Memory B cell (primary cell): ENCODE measurements around the gene FCHSD2.

ENCODE experiments used
- ATAC-seq: fragments of 150-1000 bp; cut with Tn5 transposase; 2 replicates; pipeline ENCODE4 v1.10.0; 2021; ENCODE audit warnings: low read depth, mild to moderate bottlenecking, moderate library complexity
- DNase-seq, 2 donors: peaks; one replicate each; pipeline ENCODE4 v3.0.0; 2022; ENCODE audit warnings: low spot score in 2 of 2
- H3K27ac Mint-ChIP-seq: one replicate; pipeline ENCODE4 v1.8.0; 2022; ENCODE audit warnings: mild to moderate bottlenecking, moderate library complexity, mixed read lengths
- H3K27me3 Mint-ChIP-seq: one replicate; pipeline ENCODE4 v1.8.0; 2022; ENCODE audit warnings: mixed read lengths
- H3K36me3 Mint-ChIP-seq: one replicate; pipeline ENCODE4 v1.8.0; 2022; ENCODE audit warnings: mild to moderate bottlenecking, mixed read lengths
- H3K4me1 Mint-ChIP-seq: one replicate; pipeline ENCODE4 v1.8.0; 2022; ENCODE audit warnings: mixed read lengths
- H3K4me3 Mint-ChIP-seq: one replicate; pipeline ENCODE4 v1.8.0; 2022; ENCODE audit warnings: mild to moderate bottlenecking, moderate library complexity, mixed read lengths
- H3K9me3 Mint-ChIP-seq: one replicate; pipeline ENCODE4 v1.8.0; 2022; ENCODE audit warnings: mixed read lengths

The FCHSD2 gene

DNA sequence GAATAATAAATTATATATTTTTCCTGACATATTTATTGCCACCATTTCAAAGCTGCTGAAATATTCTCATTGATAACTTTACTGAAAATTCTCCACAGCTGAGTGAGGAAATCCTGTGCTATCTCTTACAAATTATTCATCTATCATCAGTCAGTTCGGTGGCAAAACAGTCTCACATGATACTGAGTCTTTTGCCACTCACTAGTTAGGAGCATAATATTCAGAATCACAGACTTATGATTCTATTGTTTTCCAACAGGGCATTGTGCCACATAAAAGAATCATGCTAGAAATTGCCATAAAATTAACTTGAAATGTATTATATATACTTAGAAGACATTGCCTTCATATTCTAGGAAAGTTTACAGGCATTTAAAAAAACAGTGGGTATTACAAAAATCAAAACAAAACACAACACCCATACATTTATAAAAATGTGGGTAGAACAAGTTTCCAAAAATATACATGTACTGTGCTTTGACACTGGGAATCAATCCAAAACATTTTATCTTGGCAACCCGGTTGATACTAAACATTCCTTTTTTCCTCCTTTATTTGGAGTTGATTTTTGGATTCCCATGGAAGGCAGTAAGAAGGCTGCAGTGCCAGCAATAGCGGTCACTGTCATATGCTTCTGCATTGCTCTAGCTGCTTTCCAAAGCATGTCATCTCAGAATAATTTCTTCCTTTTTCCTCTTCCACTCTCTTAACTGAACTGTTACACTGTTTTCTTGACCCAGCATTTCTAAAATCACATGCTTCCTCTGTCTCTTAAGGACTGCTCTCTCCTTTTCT is 285.4 kb downstream of the FCHSD2 start:
- no peak overlapping the region for H3K4me3 Mint-ChIP-seq
- H3K27ac Mint-ChIP-seq, result no peak overlapping the region
- H3K9me3 Mint-ChIP-seq, result peaks cover 2% of the 10 kb centered on the region
- H3K27me3 Mint-ChIP-seq, result no peaks in the 10 kb centered on the region
- peaks cover 6% of the 10 kb centered on the region for H3K4me1 Mint-ChIP-seq
- peaks cover 30% of the 10 kb centered on the region for H3K36me3 Mint-ChIP-seq
- no peak for ATAC-seq
- no peak for DNase-seq

GRCh38 chr11:72856065-72856464 is 286.1 kb downstream of the FCHSD2 start:
- Mint-ChIP-seq H3K36me3 (peaks cover 30% of the 10 kb centered on the region), H3K4me1 (peaks cover 6% of the 10 kb centered on the region), H3K27me3 (no peaks in the 10 kb centered on the region), H3K4me3 (no peak overlapping the region), H3K27ac (no peak overlapping the region), H3K9me3 (peaks cover 2% of the 10 kb centered on the region)
- DNase-seq (no peak), ATAC-seq (no peak)

- H3K36me3 Mint-ChIP-seq, result peaks cover 26% of the 10 kb centered on the region
- DNase-seq (no peak), ATAC-seq (no peak)
- no peak overlapping the region for H3K4me3 Mint-ChIP-seq
- H3K27me3 Mint-ChIP-seq, result no peaks in the 10 kb centered on the region
- H3K27ac Mint-ChIP-seq, result peak overlapping the region; percentile 82
- no peaks in the 10 kb centered on the region for H3K9me3 Mint-ChIP-seq
- peaks cover 6% of the 10 kb centered on the region for H3K4me1 Mint-ChIP-seq
These were observed 290.4 kb downstream of the FCHSD2 start for GRCh38 chr11:72851726-72852125.

DNA sequence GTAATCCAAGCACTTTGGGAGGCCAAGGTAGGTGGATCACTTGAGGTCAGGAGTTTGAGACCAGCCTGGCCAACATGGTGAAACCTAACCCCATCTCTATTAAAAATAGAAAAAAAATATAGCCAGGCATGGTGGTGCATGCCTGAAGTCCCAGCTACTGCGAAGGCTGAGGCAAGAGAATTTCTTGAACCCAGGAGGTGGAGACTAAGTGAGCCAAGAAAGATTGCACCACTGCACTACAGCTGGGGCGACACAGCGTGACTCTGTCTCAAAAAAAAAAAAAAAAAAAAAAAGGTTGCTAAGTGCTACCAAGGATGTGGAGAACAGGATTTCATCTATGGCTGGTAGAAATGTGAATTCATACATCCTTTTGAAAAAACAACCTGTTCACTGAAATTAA is 291.3 kb downstream of the FCHSD2 start:
- Mint-ChIP-seq H3K36me3 (peaks cover 30% of the 10 kb centered on the region), H3K9me3 (no peaks in the 10 kb centered on the region), H3K4me1 (peaks cover 6% of the 10 kb centered on the region), H3K27me3 (no peaks in the 10 kb centered on the region), H3K27ac (no peak overlapping the region), H3K4me3 (no peak overlapping the region)
- ATAC-seq (no peak), DNase-seq (no peak)

DNA sequence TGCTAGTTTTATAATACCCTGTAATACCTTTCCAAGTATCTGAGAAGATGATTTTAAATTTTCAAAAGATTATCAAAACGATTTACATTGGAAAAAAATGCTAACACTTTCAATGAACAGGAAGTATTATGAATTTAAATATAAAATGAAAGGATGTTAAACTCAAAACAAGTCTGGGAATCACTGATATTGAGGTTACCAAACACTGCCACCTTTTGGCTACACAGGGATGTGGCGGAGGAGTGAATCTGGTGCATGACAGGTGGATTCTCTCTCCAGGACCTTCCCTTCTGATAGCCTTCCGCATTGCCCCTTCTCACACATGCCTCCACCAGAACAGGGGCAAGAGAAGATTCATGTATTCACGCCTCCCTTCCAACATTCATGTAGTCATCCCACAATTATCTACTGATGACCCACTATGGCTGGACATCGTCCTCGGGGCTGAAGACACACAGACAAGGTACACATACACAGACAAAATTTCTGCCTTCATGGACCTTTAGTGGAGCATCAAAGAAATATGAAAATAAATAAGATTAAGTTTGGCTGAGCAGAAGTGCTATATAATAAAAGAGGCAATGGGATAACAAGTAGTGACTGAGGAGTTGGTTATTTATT is 293.2 kb downstream of the FCHSD2 start:
- ATAC-seq, result peak; percentile 48
- DNase-seq, result no peak
- Mint-ChIP-seq H3K4me1 (peaks cover 2% of the 10 kb centered on the region), H3K27ac (peak overlapping the region; percentile 18), H3K9me3 (no peaks in the 10 kb centered on the region), H3K27me3 (no peaks in the 10 kb centered on the region), H3K36me3 (peaks cover 36% of the 10 kb centered on the region), H3K4me3 (no peak overlapping the region)

DNA sequence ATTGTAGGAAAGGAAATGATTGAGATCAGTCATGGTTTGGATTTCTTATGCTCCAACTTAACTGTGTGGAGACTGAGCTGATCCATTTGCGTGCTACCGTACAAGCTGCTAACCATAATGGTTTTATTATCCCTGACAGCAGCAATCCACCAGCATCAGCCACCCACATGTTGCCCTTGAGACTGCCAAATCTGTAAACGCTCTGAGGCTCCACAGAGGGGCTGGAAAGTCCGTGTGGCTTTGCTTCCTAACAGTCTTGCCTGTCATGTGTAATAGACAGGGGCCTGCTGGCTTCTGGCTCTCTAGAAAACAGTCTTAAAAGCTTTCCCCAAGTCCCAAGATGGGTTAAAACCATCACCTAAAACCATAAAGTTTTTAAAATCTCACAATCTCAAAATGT is 297.8 kb downstream of the FCHSD2 start:
- no peaks in the 10 kb centered on the region for H3K9me3 Mint-ChIP-seq
- peaks cover 56% of the 10 kb centered on the region for H3K36me3 Mint-ChIP-seq
- no peaks in the 10 kb centered on the region for H3K27me3 Mint-ChIP-seq
- ATAC-seq (no peak), DNase-seq (no peak)
- H3K27ac Mint-ChIP-seq, result peak overlapping the region; percentile 53
- H3K4me3 Mint-ChIP-seq, result no peak overlapping the region
- H3K4me1 Mint-ChIP-seq, result peaks cover 3% of the 10 kb centered on the region

DNA sequence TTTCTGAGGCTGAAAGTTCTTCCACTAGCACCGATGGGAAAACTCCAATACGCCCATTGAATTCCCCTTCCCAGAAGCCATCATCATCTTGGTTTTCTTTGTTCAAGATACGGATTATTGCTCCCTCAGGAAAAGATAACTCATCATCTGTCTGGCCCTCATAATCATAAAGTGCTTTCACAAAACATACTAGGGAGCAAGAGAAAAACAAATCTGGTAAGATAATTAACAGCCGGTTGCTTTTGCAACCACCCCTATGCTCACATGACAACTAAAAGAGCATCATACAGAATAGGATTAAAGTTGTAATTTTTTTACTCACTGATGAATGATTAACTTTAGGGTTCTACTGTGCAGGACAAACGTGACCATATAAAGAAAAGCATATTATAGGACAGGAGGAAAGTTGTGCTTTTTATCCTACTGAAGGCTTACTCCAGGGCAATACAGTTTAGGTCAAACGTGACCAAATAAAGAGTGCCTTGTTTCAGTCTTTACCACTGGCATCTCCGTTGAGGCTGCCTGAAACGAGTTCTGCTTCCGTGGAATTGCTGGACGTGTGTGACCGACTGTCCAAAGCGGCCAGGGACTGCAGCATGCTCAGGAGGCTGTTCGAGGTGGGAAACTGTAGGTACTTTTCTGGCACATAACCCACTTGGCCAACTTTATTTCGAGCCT is 299.3 kb downstream of the FCHSD2 start:
- H3K9me3 Mint-ChIP-seq, result no peaks in the 10 kb centered on the region
- H3K4me1 Mint-ChIP-seq, result peaks cover 4% of the 10 kb centered on the region
- DNase-seq (no peak), ATAC-seq (no peak)
- peak overlapping the region; percentile 50 for H3K27ac Mint-ChIP-seq
- H3K4me3 Mint-ChIP-seq, result no peak overlapping the region
- peaks cover 56% of the 10 kb centered on the region for H3K36me3 Mint-ChIP-seq
- H3K27me3 Mint-ChIP-seq, result no peaks in the 10 kb centered on the region

- H3K9me3 Mint-ChIP-seq, result no peaks in the 10 kb centered on the region
- H3K4me3 Mint-ChIP-seq, result no peak overlapping the region
- DNase-seq (no peak), ATAC-seq (no peak)
- peak overlapping the region; percentile 80 for H3K27ac Mint-ChIP-seq
- peaks cover 54% of the 10 kb centered on the region for H3K36me3 Mint-ChIP-seq
- no peaks in the 10 kb centered on the region for H3K27me3 Mint-ChIP-seq
- peaks cover 3% of the 10 kb centered on the region for H3K4me1 Mint-ChIP-seq
These were observed 300.0 kb downstream of the FCHSD2 start for GRCh38 chr11:72842126-72842525.

DNA sequence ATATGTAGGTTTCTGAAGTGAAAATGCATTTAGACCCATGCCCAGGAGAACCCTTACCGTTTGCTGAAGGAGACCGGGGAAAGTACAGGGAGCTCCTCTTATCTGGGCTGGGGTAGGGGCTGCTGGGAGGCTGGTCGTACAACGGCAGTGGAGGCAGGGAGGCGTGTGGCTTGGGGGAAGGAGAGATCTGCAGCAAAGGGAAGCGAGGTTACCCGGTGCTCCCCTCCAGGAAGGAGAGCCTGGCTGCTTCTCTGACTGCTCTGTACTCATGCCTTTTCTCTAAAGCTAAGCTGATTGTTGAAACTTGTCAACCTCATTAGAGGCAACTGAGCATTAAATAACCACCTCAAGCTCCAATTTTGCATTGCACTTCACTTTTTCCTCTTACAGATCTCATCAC is 300.7 kb downstream of the FCHSD2 start:
- Mint-ChIP-seq H3K36me3 (peaks cover 50% of the 10 kb centered on the region), H3K27me3 (no peaks in the 10 kb centered on the region), H3K27ac (peak overlapping the region; percentile 80), H3K9me3 (no peaks in the 10 kb centered on the region), H3K4me1 (peaks cover 2% of the 10 kb centered on the region), H3K4me3 (no peak overlapping the region)
- DNase-seq (no peak), ATAC-seq (no peak)

- H3K4me1 Mint-ChIP-seq, result peaks cover 2% of the 10 kb centered on the region
- no peak for DNase-seq
- H3K27ac Mint-ChIP-seq, result no peak overlapping the region
- H3K4me3 Mint-ChIP-seq, result no peak overlapping the region
- H3K9me3 Mint-ChIP-seq, result no peaks in the 10 kb centered on the region
- no peaks in the 10 kb centered on the region for H3K27me3 Mint-ChIP-seq
- H3K36me3 Mint-ChIP-seq, result peaks cover 46% of the 10 kb centered on the region
- ATAC-seq, result no peak
These were observed 301.3 kb downstream of the FCHSD2 start for GRCh38 chr11:72840780-72841179.

GRCh38 chr11:72838691-72839305 is 303.3 kb downstream of the FCHSD2 start:
- Mint-ChIP-seq H3K27me3 (no peaks in the 10 kb centered on the region), H3K4me3 (no peak overlapping the region), H3K36me3 (peaks cover 44% of the 10 kb centered on the region), H3K27ac (peak overlapping the region; percentile 59), H3K4me1 (peaks cover 8% of the 10 kb centered on the region), H3K9me3 (no peaks in the 10 kb centered on the region)
- DNase-seq (no peak), ATAC-seq (no peak)

- ATAC-seq (no peak), DNase-seq (no peak)
- Mint-ChIP-seq H3K4me3 (no peak overlapping the region), H3K27me3 (no peaks in the 10 kb centered on the region), H3K27ac (no peak overlapping the region), H3K4me1 (peaks cover 18% of the 10 kb centered on the region), H3K9me3 (no peaks in the 10 kb centered on the region), H3K36me3 (peaks cover 28% of the 10 kb centered on the region)
These were observed 306.0 kb downstream of the FCHSD2 start for GRCh38 chr11:72836111-72836510.

DNA sequence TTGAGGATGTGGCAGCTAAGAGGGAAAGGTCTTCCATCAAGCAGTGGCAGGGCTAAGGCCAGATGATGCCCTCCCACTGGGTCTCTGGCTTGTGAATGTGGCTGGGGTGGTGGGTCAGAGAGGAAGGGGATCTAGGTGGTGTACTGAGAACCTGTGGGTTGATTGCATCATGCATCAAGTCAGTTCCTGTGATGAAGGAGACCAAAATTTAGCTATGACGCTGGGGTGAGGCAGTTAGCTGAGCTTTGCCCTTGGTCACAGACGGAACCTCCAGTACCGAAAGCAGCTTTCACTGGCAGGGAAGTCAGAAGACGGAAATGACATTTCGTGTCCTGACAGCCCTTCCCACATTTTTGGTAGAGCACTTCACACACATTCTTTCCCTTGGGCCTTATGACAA is 307.2 kb downstream of the FCHSD2 start:
- no peaks in the 10 kb centered on the region for H3K9me3 Mint-ChIP-seq
- DNase-seq, result no peak
- H3K4me1 Mint-ChIP-seq, result peaks cover 21% of the 10 kb centered on the region
- H3K4me3 Mint-ChIP-seq, result no peak overlapping the region
- no peaks in the 10 kb centered on the region for H3K27me3 Mint-ChIP-seq
- H3K27ac Mint-ChIP-seq, result peak overlapping the region; percentile 63
- no peak for ATAC-seq
- peaks cover 21% of the 10 kb centered on the region for H3K36me3 Mint-ChIP-seq
